HEK293 (cell line): ENCODE measurements around the gene RASSF3.

Experiments
- CTCF ChIA-PET: fragments of 350-600 bp; formaldehyde crosslinking; extraction: SDS; loops from one replicate; lab custom pipeline; 2021; ENCODE audit warnings: antibody characterized with exemption; lab: Yijun Ruan, JAX
- POLR2A ChIA-PET: fragments of 300-600 bp; formaldehyde crosslinking; extraction: SDS; loops from one replicate; lab custom pipeline; 2020; ENCODE audit warnings: antibody characterized with exemption, inconsistent platforms; lab: Yijun Ruan, JAX
- H3K27ac ChIP-seq: fragments of 200-500 bp; sonication (Bioruptor generic); 2 replicates; pipeline ENCODE4 v1.5.1; 2014; ENCODE audit warnings: low read depth, low read length, control low read depth, inconsistent platforms; ENCODE audit errors: extremely low read depth
- H3K36me3 ChIP-seq, 2 experiments: fragments of 200-500 bp in 1 of 2; sonication (Bioruptor generic) in 1 of 2; 1 replicate in 1 of 2; 2 replicates in 1 of 2; pipeline ENCODE4 v1.5.1; 2014 to 2017; ENCODE audit warnings: inconsistent platforms in 2 of 2, low read length in 2 of 2; ENCODE audit not compliant: control insufficient read depth in 2 of 2, insufficient read depth in 1 of 2
- H3K4me1 ChIP-seq: fragments of 200-500 bp; sonication (Bioruptor generic); 2 replicates; pipeline ENCODE4 v1.5.1; 2014; ENCODE audit warnings: mild to moderate bottlenecking, low read length, inconsistent platforms; ENCODE audit not compliant: control insufficient read depth, insufficient read depth
- H3K4me3 ChIP-seq: 2 replicates; pipeline ENCODE4 v1.5.1; 2011; ENCODE audit warnings: low read depth, mild to moderate bottlenecking, control low read depth, low read length, moderate library complexity
- H3K9me3 ChIP-seq: fragments of 200-500 bp; sonication (Bioruptor generic); 2 replicates; pipeline ENCODE4 v1.5.1; 2014; ENCODE audit warnings: low read depth, low read length, inconsistent platforms; ENCODE audit not compliant: control insufficient read depth, insufficient read depth
- PRDM2 ChIP-seq: fragments of 450-650 bp; formaldehyde crosslinking; IDR thresholded peaks from 2 replicates; pipeline ENCODE4 v1.5.1; 2016; ENCODE audit warnings: missing biosample characterization, missing genetic modification characterization, borderline replicate concordance
- REST ChIP-seq: fragments of 450-650 bp; formaldehyde crosslinking; IDR thresholded peaks from 2 replicates; pipeline ENCODE4 v1.5.1; 2016; ENCODE audit warnings: missing biosample characterization, missing genetic modification characterization
- SCRT2 ChIP-seq: fragments of 450-650 bp; formaldehyde crosslinking; IDR thresholded peaks from 2 replicates; pipeline ENCODE4 v1.5.1; 2016; ENCODE audit warnings: missing biosample characterization, missing genetic modification characterization
- ZEB2 ChIP-seq: fragments of 450-650 bp; formaldehyde crosslinking; IDR thresholded peaks from 2 replicates; pipeline ENCODE4 v1.5.1; 2016; ENCODE audit warnings: missing biosample characterization, missing genetic modification characterization
- ZFHX2 ChIP-seq: fragments of 450-650 bp; formaldehyde crosslinking; conservative IDR thresholded peaks from 2 replicates; pipeline ENCODE4 v1.5.1; 2016; ENCODE audit warnings: missing biosample characterization, missing genetic modification characterization
- ZFP37 ChIP-seq: fragments of 450-650 bp; formaldehyde crosslinking; IDR thresholded peaks from 2 replicates; pipeline ENCODE4 v1.5.1; 2016; ENCODE audit warnings: missing biosample characterization, missing genetic modification characterization
- ZNF169 ChIP-seq: fragments of 450-650 bp; formaldehyde crosslinking; IDR thresholded peaks from 2 replicates; pipeline ENCODE4 v1.5.1; 2016; ENCODE audit warnings: missing biosample characterization, missing genetic modification characterization
- ZNF354C ChIP-seq: fragments of 450-650 bp; formaldehyde crosslinking; IDR thresholded peaks from 2 replicates; pipeline ENCODE4 v1.5.1; 2016; ENCODE audit warnings: missing biosample characterization, missing genetic modification characterization, low read depth, borderline replicate concordance
- ZNF416 ChIP-seq: fragments of 450-650 bp; formaldehyde crosslinking; IDR thresholded peaks from 2 replicates; pipeline ENCODE4 v1.5.1; 2016; ENCODE audit warnings: missing biosample characterization, missing genetic modification characterization
- ZNF580 ChIP-seq: fragments of 450-650 bp; formaldehyde crosslinking; IDR thresholded peaks from 2 replicates; pipeline ENCODE4 v1.5.1; 2016; ENCODE audit warnings: missing biosample characterization, missing genetic modification characterization
- ZNF610 ChIP-seq: fragments of 450-650 bp; formaldehyde crosslinking; IDR thresholded peaks from 2 replicates; pipeline ENCODE4 v1.5.1; 2016; ENCODE audit warnings: missing biosample characterization, missing genetic modification characterization, borderline replicate concordance
- ZNF701 ChIP-seq: fragments of 450-650 bp; formaldehyde crosslinking; IDR thresholded peaks from 2 replicates; pipeline ENCODE4 v1.5.1; 2016; ENCODE audit warnings: missing biosample characterization, missing genetic modification characterization
- ZNF707 ChIP-seq: fragments of 450-650 bp; formaldehyde crosslinking; IDR thresholded peaks from 2 replicates; pipeline ENCODE4 v1.5.1; 2016; ENCODE audit warnings: missing biosample characterization, missing genetic modification characterization
- ZNF768 ChIP-seq: fragments of 450-650 bp; formaldehyde crosslinking; IDR thresholded peaks from 2 replicates; pipeline ENCODE4 v1.5.1; 2018; ENCODE audit warnings: missing biosample characterization, mild to moderate bottlenecking, missing genetic modification characterization
- TF ChIP-seq, protein P1 (sequence below): fragments of 450-650 bp; formaldehyde crosslinking; IDR thresholded peaks from 2 replicates; pipeline ENCODE4 v1.5.1; 2016; ENCODE audit warnings: missing biosample characterization, missing genetic modification characterization
- TF ChIP-seq, protein P2 (sequence below): fragments of 450-650 bp; formaldehyde crosslinking; IDR thresholded peaks from 2 replicates; pipeline ENCODE4 v1.5.1; 2016; ENCODE audit warnings: missing biosample characterization, missing genetic modification characterization, borderline replicate concordance

RASSF3 gene

GRCh38 chr12:64678248-64678647, 68.0 kb downstream of the RASSF3 start:
- CTCF ChIA-PET, result interaction anchor here (0.6 to 1.3 kb wide), 6 partner anchors 10 to 129 kb away, joined by 3 to 5 read pairs (median 4); no protein-coding TSS in a partner anchor
- H3K4me1 ChIP-seq, result peaks cover 40% of the 10 kb centered on the region
- no peak for TF ChIP-seq ZNF416 (tag by site-specific recombination)
- no peak for TF ChIP-seq ZNF707 (tag by site-specific recombination)
- peak; percentile 24; the same call in 1 of the 2 replicates for TF ChIP-seq ZEB2 (tag by site-specific recombination)
- no peak for TF ChIP-seq ZNF610 (tag by site-specific recombination)
- peak; percentile 74 for TF ChIP-seq SCRT2 (tag by site-specific recombination)

DNA sequence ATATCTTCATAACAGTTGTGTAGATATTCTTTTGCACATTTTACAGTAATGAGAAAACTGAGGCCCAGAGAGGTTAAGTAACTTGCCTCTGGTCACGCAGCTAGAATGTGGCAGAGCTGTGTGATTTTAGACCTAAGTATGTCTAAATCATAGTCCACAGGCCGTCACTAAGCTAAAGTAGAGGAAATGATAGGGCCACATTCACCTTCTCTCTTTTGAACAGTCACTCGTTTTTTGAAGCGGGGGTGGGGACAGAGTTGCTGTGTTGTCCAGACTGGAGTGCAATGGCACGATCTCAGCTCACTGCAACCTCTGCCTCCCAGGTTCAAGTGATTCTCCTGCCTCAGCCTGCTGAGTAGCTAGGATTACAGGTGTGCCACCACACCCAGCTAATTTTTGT, 68.5 kb downstream of the RASSF3 start:
- ChIA-PET POLR2A (interaction anchor here (1.2 to 1.3 kb wide), 2 partner anchors 13 to 70 kb away, joined by 3 to 5 read pairs; no protein-coding TSS in a partner anchor), CTCF (interaction anchor here (0.9 to 1.2 kb wide), 3 partner anchors 11 to 129 kb away, joined by 3 to 5 read pairs (median 4); no protein-coding TSS in a partner anchor)
- Histone ChIP-seq H3K4me3 (no peak overlapping the region), H3K36me3 (no peaks in the 10 kb centered on the region), H3K4me1 (peaks cover 39% of the 10 kb centered on the region), H3K9me3 (no peaks in the 10 kb centered on the region), H3K27ac (no peak overlapping the region)
- TF ChIP-seq ZNF169 (no peak), REST (tag by site-specific recombination) (no peak), ZNF354C (tag by site-specific recombination) (no peak), ZNF580 (tag by site-specific recombination) (0 out of 2 replicates have a peak, but pooled peaks have one; percentile 16), PRDM2 (tag by site-specific recombination) (no peak), ZNF701 (tag by site-specific recombination) (no peak), ZFHX2 (tag by site-specific recombination) (no peak), ZNF768 (tag by site-specific recombination) (peak; percentile 90), ZFP37 (no peak)
- TF ChIP-seq, protein P1, sequence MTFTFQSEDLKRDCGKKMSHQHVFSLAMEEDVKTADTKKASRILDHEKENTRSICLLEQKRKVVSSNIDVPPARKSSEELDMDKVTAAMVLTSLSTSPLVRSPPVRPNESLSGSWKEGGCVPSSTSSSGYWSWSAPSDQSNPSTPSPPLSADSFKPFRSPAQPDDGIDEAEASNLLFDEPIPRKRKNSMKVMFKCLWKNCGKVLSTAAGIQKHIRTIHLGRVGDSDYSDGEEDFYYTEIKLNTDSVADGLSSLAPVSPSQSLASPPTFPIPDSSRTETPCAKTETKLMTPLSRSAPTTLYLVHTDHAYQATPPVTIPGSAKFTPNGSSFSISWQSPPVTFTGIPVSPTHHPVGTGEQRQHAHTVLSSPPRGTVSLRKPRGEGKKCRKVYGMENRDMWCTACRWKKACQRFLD (tag by site-specific recombination), result no peak
- TF ChIP-seq, protein P2, sequence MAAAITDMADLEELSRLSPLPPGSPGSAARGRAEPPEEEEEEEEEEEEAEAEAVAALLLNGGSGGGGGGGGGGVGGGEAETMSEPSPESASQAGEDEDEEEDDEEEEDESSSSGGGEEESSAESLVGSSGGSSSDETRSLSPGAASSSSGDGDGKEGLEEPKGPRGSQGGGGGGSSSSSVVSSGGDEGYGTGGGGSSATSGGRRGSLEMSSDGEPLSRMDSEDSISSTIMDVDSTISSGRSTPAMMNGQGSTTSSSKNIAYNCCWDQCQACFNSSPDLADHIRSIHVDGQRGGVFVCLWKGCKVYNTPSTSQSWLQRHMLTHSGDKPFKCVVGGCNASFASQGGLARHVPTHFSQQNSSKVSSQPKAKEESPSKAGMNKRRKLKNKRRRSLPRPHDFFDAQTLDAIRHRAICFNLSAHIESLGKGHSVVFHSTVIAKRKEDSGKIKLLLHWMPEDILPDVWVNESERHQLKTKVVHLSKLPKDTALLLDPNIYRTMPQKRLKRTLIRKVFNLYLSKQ (tag by site-specific recombination), result no peak

More at GRCh38 chr12:64678248-64678647, 68.0 kb downstream of the RASSF3 start:
- Histone ChIP-seq H3K27ac (no peak overlapping the region), H3K36me3 (no peaks in the 10 kb centered on the region), H3K4me3 (no peak overlapping the region), H3K9me3 (no peaks in the 10 kb centered on the region)
- POLR2A ChIA-PET, result no interaction called here
